HL-60 (cell line): ENCODE measurements around the gene PTPRN2.
"Not testable (repeated sequence)": the region's sequence is repeated elsewhere in the genome, so short reads cannot be mapped to it uniquely, and the experiment has no call there.

Source experiments
- CTCF ChIP-seq: IDR thresholded peaks from one replicate; pipeline ENCODE4 v1.5.1; 2011; ENCODE audit warnings: low read length, control low read depth, inconsistent platforms; ENCODE audit not compliant: insufficient read depth
- GABPA ChIP-seq: IDR thresholded peaks from 2 replicates; pipeline ENCODE4 v1.6.1; 2012; ENCODE audit warnings: low read depth
- POLR2AphosphoS5 ChIP-seq: IDR thresholded peaks from 2 replicates; pipeline ENCODE4 v1.6.1; 2012; ENCODE audit warnings: low read depth
- REST ChIP-seq: IDR thresholded peaks from 2 replicates; pipeline ENCODE4 v1.6.1; 2012; ENCODE audit warnings: low read depth; ENCODE audit not compliant: insufficient replicate concordance

- not testable (repeated sequence) for TF ChIP-seq CTCF, POLR2AphosphoS5, REST, GABPA
These were observed 63.7 kb downstream of the PTPRN2 start for GRCh38 chr7:158523877-158524276.
